PC-3 (cell line): ENCODE data around the gene CAMTA1. TPM values are rescaled to one million over a fixed set of nuclear protein-coding genes. Genes with fewer than 3 reads are reported as not detected.

ENCODE experiments used
- ATAC-seq: fragments of 200-7000 bp; cut with Tn5 transposase; 2 replicates; pipeline ENCODE4 v1.9.1; 2020; ENCODE audit warnings: mild to moderate bottlenecking, moderate library complexity
- BruUV-seq: library from RNA; stranded (reverse); fragments of 400-500 nt; replicated peaks from 2 replicates; lab custom pipeline; 2021; lab: Mats Ljungman, UMichigan
- CTCF ChIA-PET: fragments of 300-600 bp; sonication (Branson Sonifier 250); formaldehyde crosslinking; loops from one replicate; lab custom pipeline; 2022; ENCODE audit warnings: antibody characterized with exemption; lab: Charles Lee
- POLR2A ChIA-PET: fragments of 300-600 bp; sonication (Branson Sonifier 250); formaldehyde crosslinking; loops from one replicate; lab custom pipeline; 2022; ENCODE audit warnings: antibody characterized with exemption; ENCODE audit not compliant: unreplicated experiment; lab: Charles Lee
- DNase-seq: peaks from one replicate; pipeline ENCODE4 v3.0.0-alpha.2; 2015
- H2AFZ ChIP-seq: fragments of 300-600 bp; sonication (generic); 2 replicates; pipeline ENCODE4 v1.6.0; 2016; ENCODE audit warnings: antibody characterized with exemption, low read length
- H3F3A ChIP-seq: fragments of 300-600 bp; sonication (generic); one replicate; pipeline ENCODE4 v1.6.0; 2017; ENCODE audit warnings: antibody characterized with exemption, low read length, control low read depth, mild to moderate bottlenecking; ENCODE audit not compliant: unreplicated experiment
- H3K27ac ChIP-seq: fragments of 300-600 bp; sonication (generic); 2 replicates; pipeline ENCODE4 v1.5.1; 2016; ENCODE audit warnings: mild to moderate bottlenecking, low read length
- H3K27me3 ChIP-seq: fragments of 300-600 bp; sonication (generic); 2 replicates; pipeline ENCODE4 v1.6.1; 2016; ENCODE audit warnings: low read length, mixed read lengths
- H3K36me3 ChIP-seq: fragments of 300-600 bp; sonication (generic); 2 replicates; pipeline ENCODE4 v1.6.1; 2016; ENCODE audit warnings: low read depth, mixed run types, low read length, mixed read lengths
- H3K4me1 ChIP-seq: fragments of 300-600 bp; sonication (generic); 2 replicates; pipeline ENCODE4 v1.5.1; 2016; ENCODE audit warnings: low read length; ENCODE audit not compliant: insufficient read depth
- H3K4me2 ChIP-seq: fragments of 300-600 bp; sonication (generic); 2 replicates; pipeline ENCODE4 v1.6.0; 2016; ENCODE audit warnings: low read length
- H3K4me3 ChIP-seq: fragments of 300-600 bp; sonication (generic); 2 replicates; pipeline ENCODE4 v1.5.1; 2016; ENCODE audit warnings: mild to moderate bottlenecking, low read length, mixed read lengths
- H3K79me2 ChIP-seq: fragments of 300-600 bp; sonication (generic); 2 replicates; pipeline ENCODE4 v1.6.1; 2017; ENCODE audit warnings: low read length, mixed read lengths
- H3K9ac ChIP-seq: fragments of 300-600 bp; sonication (generic); 2 replicates; pipeline ENCODE4 v1.6.0; 2016; ENCODE audit warnings: mild to moderate bottlenecking, low read length
- H3K9me2 ChIP-seq: fragments of 300-600 bp; sonication (generic); replicated peaks from 2 replicates; pipeline ENCODE4 v1.6.1; 2016; ENCODE audit warnings: mixed run types, low read length, mixed read lengths
- H3K9me3 ChIP-seq: fragments of 300-600 bp; sonication (generic); 2 replicates; pipeline ENCODE4 v1.6.1; 2016; ENCODE audit warnings: low read length, mixed read lengths
- H4K20me1 ChIP-seq: fragments of 300-600 bp; sonication (generic); 2 replicates; pipeline ENCODE4 v1.6.1; 2016; ENCODE audit warnings: low read length, mixed read lengths
- CTCF ChIP-seq: fragments of 300-600 bp; sonication (generic); conservative IDR thresholded peaks from 2 replicates; pipeline ENCODE4 v1.5.1; 2017; ENCODE audit warnings: antibody characterized with exemption, low read depth, mild to moderate bottlenecking, low read length
- EZH2 ChIP-seq: fragments of 300-600 bp; sonication (generic); IDR thresholded peaks from one replicate; pipeline ENCODE4 v1.6.1; 2017; ENCODE audit warnings: antibody characterized with exemption, mild to moderate bottlenecking, low read length; ENCODE audit not compliant: unreplicated experiment
- EZH2phosphoT487 ChIP-seq: fragments of 300-600 bp; sonication (generic); IDR thresholded peaks from 2 replicates; pipeline ENCODE4 v1.6.1; 2018; ENCODE audit warnings: mild to moderate bottlenecking, antibody characterized with exemption, low read length, borderline replicate concordance
- intact Hi-C: fragments of 100-400 bp; cut with micrococcal nuclease; formaldehyde crosslinking; loops from 2 replicates; pipeline ENCODE4 v1.9.0; 2023
- total RNA-seq: library from RNA; depleted of rRNA; stranded (reverse); fragments of >200 nt; gene quantifications from 2 replicates; pipeline ENCODE4 v1.2.3, GENCODE V29; 2014

Gene CAMTA1
- total RNA-seq, 1 experiment from 2014 or later = 40.8 TPM

GRCh38 chr1:7373876-7374562 is 588.8 kb downstream of the CAMTA1 start:
- no peak for TF ChIP-seq EZH2
- no peak for TF ChIP-seq EZH2phosphoT487
- TF ChIP-seq CTCF = no peak
- no peaks in the 10 kb centered on the region for H3K36me3 ChIP-seq
- H3F3A ChIP-seq = no peaks in the 10 kb centered on the region
- no TSS peak for BruUV-seq
- no peaks in the 10 kb centered on the region for H3K9me3 ChIP-seq
- no peaks in the 10 kb centered on the region for H3K9me2 ChIP-seq
- no peaks in the 10 kb centered on the region for H4K20me1 ChIP-seq
- H3K79me2 ChIP-seq = no peaks in the 10 kb centered on the region
- no peak overlapping the region for H3K4me2 ChIP-seq
- no peak overlapping the region for H2AFZ ChIP-seq
- no peak overlapping the region for H3K27ac ChIP-seq
- DNase-seq (no peak), ATAC-seq (no peak)
- intact Hi-C loops = no loop called here
- H3K4me3 ChIP-seq = no peak overlapping the region
- 0 out of 2 replicates have a peak, but pooled peaks cover 2% of the 10 kb centered on the region for H3K4me1 ChIP-seq
- no peak overlapping the region for H3K9ac ChIP-seq
- H3K27me3 ChIP-seq = peaks cover 43% of the 10 kb centered on the region
- CTCF ChIA-PET = no interaction called here
- POLR2A ChIA-PET = no interaction called here

DNA sequence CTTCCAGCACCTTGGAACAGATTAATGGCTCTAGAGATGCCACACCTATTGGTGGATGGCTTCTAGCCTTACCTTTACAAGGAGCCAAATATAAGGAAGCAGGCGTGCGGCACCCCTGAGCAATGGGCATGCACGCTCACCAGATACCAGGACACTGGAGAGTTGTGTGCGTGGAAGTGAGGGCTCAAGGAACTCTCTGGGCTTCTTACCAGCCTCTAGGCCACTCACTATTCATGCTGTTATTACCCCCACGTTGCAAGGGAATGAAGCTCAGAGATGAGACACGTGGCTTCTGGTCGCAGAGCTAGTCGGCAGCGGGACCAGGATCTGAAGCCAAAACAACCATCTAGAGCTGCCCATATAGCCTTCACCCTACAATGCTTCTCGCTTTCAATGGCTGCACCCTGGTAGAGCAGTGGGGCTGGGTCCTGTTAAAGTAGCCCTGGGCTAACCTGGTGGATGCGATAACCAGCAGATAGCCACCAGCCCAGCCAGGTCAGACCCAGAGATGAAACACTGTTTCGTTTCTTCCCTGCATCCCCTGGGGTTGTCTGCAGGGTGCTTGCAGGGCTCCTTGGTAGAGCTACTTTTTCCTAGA is 589.4 kb downstream of the CAMTA1 start:
- BruUV-seq = no TSS peak
- H4K20me1 ChIP-seq = no peaks in the 10 kb centered on the region
- H2AFZ ChIP-seq = no peak overlapping the region
- H3K9me3 ChIP-seq = no peaks in the 10 kb centered on the region
- no peak overlapping the region for H3K9ac ChIP-seq
- no peak overlapping the region for H3K4me2 ChIP-seq
- DNase-seq = no peak
- no peaks in the 10 kb centered on the region for H3K79me2 ChIP-seq
- ChIA-PET CTCF (no interaction called here), POLR2A (no interaction called here)
- H3K36me3 ChIP-seq = no peaks in the 10 kb centered on the region
- no peak overlapping the region for H3K27ac ChIP-seq
- intact Hi-C loops = no loop called here
- H3K4me1 ChIP-seq = peaks cover 9% of the 10 kb centered on the region; the same call in 1 of the 2 replicates
- TF ChIP-seq EZH2 = no peak
- no peak overlapping the region for H3K4me3 ChIP-seq
- no peaks in the 10 kb centered on the region for H3F3A ChIP-seq
- no peak for ATAC-seq
- H3K9me2 ChIP-seq = no peaks in the 10 kb centered on the region
- H3K27me3 ChIP-seq = peaks cover 43% of the 10 kb centered on the region

DNA sequence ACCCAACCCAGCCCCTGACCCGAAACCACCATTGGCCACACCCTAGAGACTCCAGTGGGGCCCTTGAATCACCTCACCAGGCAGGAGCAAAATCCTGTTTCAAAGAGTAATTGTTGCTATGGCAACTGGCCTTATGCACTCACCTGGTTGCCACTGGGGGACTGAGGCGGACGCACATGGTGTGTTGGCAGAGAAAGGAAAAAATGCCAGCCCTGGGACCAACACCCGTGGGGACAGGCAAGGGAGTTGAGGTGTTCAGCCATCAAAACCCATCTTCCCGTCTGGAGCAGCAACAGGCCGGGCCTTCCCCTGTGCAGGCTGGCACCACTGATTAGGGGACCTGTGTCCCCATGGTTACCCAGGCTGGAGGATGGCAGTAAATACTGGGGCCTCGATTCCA is 590.1 kb downstream of the CAMTA1 start:
- Histone ChIP-seq H3K9me3 (no peaks in the 10 kb centered on the region), H3K9ac (no peak overlapping the region), H3K4me2 (no peak overlapping the region), H3K4me3 (no peak overlapping the region), H3K27ac (no peak overlapping the region), H3K79me2 (no peaks in the 10 kb centered on the region), H3K4me1 (peaks cover 10% of the 10 kb centered on the region; the same call in 1 of the 2 replicates), H3K27me3 (peaks cover 39% of the 10 kb centered on the region), H3K9me2 (no peaks in the 10 kb centered on the region), H3K36me3 (no peaks in the 10 kb centered on the region), H2AFZ (no peak overlapping the region), H4K20me1 (no peaks in the 10 kb centered on the region), H3F3A (no peaks in the 10 kb centered on the region)
- ChIA-PET CTCF (no interaction called here), POLR2A (no interaction called here)
- intact Hi-C loops = no loop called here
- DNase-seq = no peak
- TF ChIP-seq CTCF (no peak), EZH2 (no peak), EZH2phosphoT487 (no peak)
- no peak for ATAC-seq
- BruUV-seq = no TSS peak
